Mammary epithelial cell (primary cell): Measurements from ENCODE around the gene C10orf53.

ENCODE experiments used
- CTCF ChIP-seq, 2 donors: IDR thresholded peaks in 1 of 2; conservative IDR thresholded peaks in 1 of 2; 2 replicates each; pipeline ENCODE4 v1.5.1; 2011 to 2012; ENCODE audit warnings: inconsistent platforms in 2 of 2, low read length in 2 of 2, mild to moderate bottlenecking in 2 of 2, control low read depth in 1 of 2, low read depth in 1 of 2; ENCODE audit not compliant: insufficient read depth in 1 of 2; ENCODE audit errors: extremely low read depth in 1 of 2
- EZH2 ChIP-seq: IDR thresholded peaks from 2 replicates; pipeline ENCODE4 v1.6.1; 2012; ENCODE audit warnings: low read length, inconsistent platforms, borderline replicate concordance

DNA sequence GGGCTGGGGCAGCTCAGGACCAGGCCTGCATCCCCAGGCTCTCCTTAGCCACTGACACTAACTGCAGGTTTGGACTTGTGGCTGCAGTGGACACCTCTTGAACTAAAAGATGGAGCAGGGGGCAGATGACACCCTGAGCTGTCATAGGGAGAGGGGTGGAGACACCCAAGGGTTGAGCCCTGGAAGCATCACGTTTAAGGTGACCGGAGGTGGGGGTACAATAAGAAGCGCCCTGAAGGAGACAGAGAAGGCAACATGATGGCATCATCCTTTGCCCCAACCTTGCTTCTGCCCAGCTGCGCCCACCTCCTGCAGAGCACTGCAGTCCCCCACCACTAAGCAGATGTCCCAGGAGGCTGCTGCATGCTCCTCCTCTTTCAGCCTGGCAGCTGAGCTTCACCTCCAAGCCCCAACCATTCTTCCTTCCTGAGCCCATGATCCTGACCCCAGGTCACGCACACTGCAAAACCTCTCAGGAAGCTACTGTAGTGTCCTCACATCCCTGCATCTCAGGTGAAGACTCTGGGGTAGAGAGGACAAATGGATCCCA lies 57.2 kb downstream of the C10orf53 start:
- TF ChIP-seq CTCF (conservative IDR thresholded peaks at IDR 0.05 in 1 of 2, IDR thresholded peaks at IDR 0.05 in 1 of 2; ENCODE audit: extremely low read depth in 1 of 2, insufficient read depth in 1 of 2, low read depth in 1 of 2, low read length in 2 of 2) = no peak
- no peak for TF ChIP-seq EZH2
